Spleen (tissue), 11 donors: ENCODE results near the gene L3MBTL1. TPM values are rescaled to one million over a fixed set of nuclear protein-coding genes. Genes with fewer than 3 reads are reported as not detected.

Experiments
- DNase-seq: peaks from one replicate; pipeline ENCODE4 v3.0.0-alpha.2; 2020
- H3K27ac ChIP-seq, 8 donors: fragments of 200-600 bp; sonication (generic) in 7 of 8; 1 replicate in 4 of 8; 2 replicates in 4 of 8; pipeline versions ENCODE4 v1.5.0 to v1.8.0; 2016 to 2021; ENCODE audit warnings: inconsistent platforms in 4 of 8, mild to moderate bottlenecking in 4 of 8, moderate library complexity in 1 of 8
- H3K27me3 ChIP-seq, 7 donors: fragments of 200-600 bp; sonication (generic) in 6 of 7; replicated peaks in 1 of 7; 1 replicate in 4 of 7; 2 replicates in 3 of 7; pipeline versions ENCODE4 v1.5.0 to v1.8.0; 2016 to 2021; ENCODE audit warnings: inconsistent platforms in 3 of 7, mild to moderate bottlenecking in 1 of 7
- H3K36me3 ChIP-seq, 6 donors: fragments of 200-600 bp; sonication (generic) in 5 of 6; 1 replicate in 4 of 6; 2 replicates in 2 of 6; pipeline versions ENCODE4 v1.5.0 to v1.8.0; 2016 to 2021; ENCODE audit warnings: inconsistent platforms in 2 of 6
- H3K4me1 ChIP-seq, 6 donors: fragments of 200-600 bp; sonication (generic) in 5 of 6; 1 replicate in 3 of 6; 2 replicates in 3 of 6; pipeline versions ENCODE4 v1.5.0 to v1.8.0; 2016 to 2021; ENCODE audit warnings: inconsistent platforms in 3 of 6
- H3K4me3 ChIP-seq, 8 donors: fragments of 200-600 bp; sonication (generic) in 7 of 8; 1 replicate in 4 of 8; 2 replicates in 4 of 8; pipeline versions ENCODE4 v1.5.0 to v1.8.0; 2016 to 2021; ENCODE audit warnings: inconsistent platforms in 4 of 8, mild to moderate bottlenecking in 4 of 8, moderate library complexity in 2 of 8
- H3K9me3 ChIP-seq, 8 donors: fragments of 200-600 bp; sonication (generic) in 7 of 8; 1 replicate in 4 of 8; 2 replicates in 4 of 8; pipeline versions ENCODE4 v1.5.0 to v1.8.0; 2016 to 2021; ENCODE audit warnings: inconsistent platforms in 4 of 8
- CTCF ChIP-seq, 11 experiments: fragments of 200-600 bp in 7 of 11; fragments of 450-650 bp in 4 of 11; sonication (generic) in 4 of 11; IDR thresholded peaks in 8 of 11; conservative IDR thresholded peaks in 3 of 11; 1 replicate in 7 of 11; 2 replicates in 4 of 11; pipeline versions ENCODE4 v1.4.0 to v1.8.0; 2016 to 2021; ENCODE audit warnings: antibody characterized with exemption in 11 of 11, inconsistent platforms in 4 of 11, mild to moderate bottlenecking in 1 of 11
- POLR2A ChIP-seq, 3 donors: fragments of 450-650 bp; IDR thresholded peaks; one replicate each; pipeline ENCODE4 v1.5.1; 2017; ENCODE audit warnings: antibody characterized with exemption in 3 of 3, mild to moderate bottlenecking in 1 of 3
- POLR2AphosphoS5 ChIP-seq, 3 donors: sonication (generic); formaldehyde crosslinking; IDR thresholded peaks; one replicate each; pipeline ENCODE4 v1.5.1; 2017; ENCODE audit warnings: antibody characterized with exemption in 3 of 3
- WGBS, 5 donors: extraction: QIAGEN DNeasy Blood & Tissue Kit in 3 of 5; methylation state at CpG; one replicate each; pipeline versions ENCODE4 v1.1.5 to v1.1.7; 2013 to 2018; 5-methylcytosine and 5-hydroxymethylcytosine counted together
- intact Hi-C: fragments of 100-400 bp; cut with DNase I; formaldehyde crosslinking; loops from one replicate; pipeline ENCODE4 v1.15.0; 2023; ENCODE audit warnings: low total_unique reads
- polyA plus RNA-seq, 3 donors: library from polyadenylated mRNA; stranded (reverse); fragments of 200-250 nt; gene quantifications; one replicate each; pipeline ENCODE4 v1.2.1, GENCODE V29; 2013
- total RNA-seq, 7 donors: library from RNA; depleted of rRNA in 3 of 7; stranded (reverse); fragments of >200 nt in 3 of 7; fragmentation: NEBNext Ultra II Directional in 4 of 7; extraction: Animal tissue kit (Norgen Biotek cat#: 25700) in 4 of 7; gene quantifications; one replicate each; pipeline versions ENCODE4 v1.1.0 to v1.2.1, GENCODE V29; 2016 to 2021
- donor health status: healthy with polysubstance abuse.
- donor health status: DM: no; HTN: no; CAD: no; lungs with moderate emphysema.
- donor health status: DM: no; HTN: no; CAD: no.
- donor health status: Bipolar disorder and iron deficiency.
- donor health status: healthy.
- donor health status: DM: no; HTN: no; CAD: no.
- donor health status: DM: yes; HTN: yes; CAD: no.

The L3MBTL1 gene
- total and polyA plus RNA-seq, 10 donors = 3.1 to 19.1 (median 14.1) TPM

- WGBS, 5 donors = 84 to 94% (median 88%) methylated on average over 6 to 7 of the region's 7 CpGs
- H3K4me1 ChIP-seq = peaks cover 0 to 13% (median 0%) of the 10 kb centered on the region in 6 donors
- peaks cover 0 to 40% (median 6%) of the 10 kb centered on the region in 6 donors for H3K36me3 ChIP-seq
- intact Hi-C loops = no loop called here
- TF ChIP-seq CTCF (IDR thresholded peaks at IDR 0.05 in 8 of 11, conservative IDR thresholded peaks at IDR 0.05 in 3 of 11) (no peak), POLR2A (IDR thresholded peaks at IDR 0.05) (no peak), POLR2AphosphoS5 (IDR thresholded peaks at IDR 0.05) (no peak)
- H3K27ac ChIP-seq = no peak overlapping the region
- no peaks in the 10 kb centered on the region for H3K9me3 ChIP-seq
- no peaks in the 10 kb centered on the region for H3K27me3 ChIP-seq
- no peak overlapping the region for H3K4me3 ChIP-seq
- DNase-seq = no peak
These were observed 33.2 kb downstream of the L3MBTL1 start for GRCh38 chr20:43540673-43541060.

- Histone ChIP-seq H3K27ac (no peak overlapping the region), H3K9me3 (no peaks in the 10 kb centered on the region), H3K4me3 (no peak overlapping the region), H3K27me3 (no peaks in the 10 kb centered on the region), H3K4me1 (peaks cover 0 to 13% (median 0%) of the 10 kb centered on the region in 6 donors), H3K36me3 (peaks cover 0 to 40% (median 3%) of the 10 kb centered on the region in 6 donors)
- no peak for TF ChIP-seq POLR2AphosphoS5 (IDR thresholded peaks at IDR 0.05)
- TF ChIP-seq POLR2A (IDR thresholded peaks at IDR 0.05) = no peak
- no peak for TF ChIP-seq CTCF (IDR thresholded peaks at IDR 0.05 in 8 of 11, conservative IDR thresholded peaks at IDR 0.05 in 3 of 11)
- intact Hi-C loops = no loop called here
- DNase-seq = no peak
- 66 to 77% (median 73%) methylated on average over 2 of the region's 2 CpGs for WGBS, 5 donors
These were observed 33.7 kb downstream of the L3MBTL1 start for GRCh38 chr20:43541214-43541613.

GRCh38 chr20:43542161-43542560 is 34.7 kb downstream of the L3MBTL1 start:
- Histone ChIP-seq H3K4me1 (peaks cover 0 to 13% (median 0%) of the 10 kb centered on the region in 6 donors), H3K9me3 (peaks cover 0 to 1% (median under 1%) of the 10 kb centered on the region in 8 donors), H3K27ac (no peak overlapping the region), H3K27me3 (no peaks in the 10 kb centered on the region), H3K36me3 (peaks cover 0 to 35% (median 3%) of the 10 kb centered on the region in 6 donors), H3K4me3 (no peak overlapping the region)
- TF ChIP-seq POLR2AphosphoS5 (IDR thresholded peaks at IDR 0.05) = no peak
- TF ChIP-seq CTCF (IDR thresholded peaks at IDR 0.05 in 8 of 11, conservative IDR thresholded peaks at IDR 0.05 in 3 of 11) = no peak
- TF ChIP-seq POLR2A (IDR thresholded peaks at IDR 0.05) = no peak
- intact Hi-C loops = no loop called here
- 81 to 91% (median 85%) methylated on average over 5 of the region's 5 CpGs for WGBS, 5 donors
- DNase-seq = no peak

- 68 to 81% (median 76%) methylated on average over 4 of the region's 4 CpGs for WGBS, 5 donors
- TF ChIP-seq CTCF (IDR thresholded peaks at IDR 0.05 in 8 of 11, conservative IDR thresholded peaks at IDR 0.05 in 3 of 11) = no peak
- TF ChIP-seq POLR2A (IDR thresholded peaks at IDR 0.05) = no peak
- TF ChIP-seq POLR2AphosphoS5 (IDR thresholded peaks at IDR 0.05) = no peak
These were observed 35.2 kb downstream of the L3MBTL1 start for GRCh38 chr20:43542674-43543073.

More at GRCh38 chr20:43542674-43543073, 35.2 kb downstream of the L3MBTL1 start:
- peaks cover 0 to 36% (median 3%) of the 10 kb centered on the region in 6 donors for H3K36me3 ChIP-seq
- no peak for DNase-seq
- H3K9me3 ChIP-seq = peaks cover 0 to 6% (median 5%) of the 10 kb centered on the region in 8 donors
- H3K4me1 ChIP-seq = peaks cover 0 to 9% (median 0%) of the 10 kb centered on the region in 6 donors
- H3K27me3 ChIP-seq = no peaks in the 10 kb centered on the region
- intact Hi-C loops = no loop called here
- no peak overlapping the region for H3K4me3 ChIP-seq
- no peak overlapping the region for H3K27ac ChIP-seq
